ENCODE measurements around the gene NEDD9. TPM values are rescaled to one million over a fixed set of nuclear protein-coding genes. Genes with fewer than 3 reads are reported as not detected.

The NEDD9 gene
- total and polyA plus RNA-seq, 10 of the 15 experiments (the other 5 are each of a cell fraction or from before 2014, with no cell fraction given) = 4.9 to 92.6 (median 14.6) TPM

- TF ChIP-seq ZNF24 (IDR thresholded peaks at IDR 0.05) (no peak), YY1 (IDR thresholded peaks at IDR 0.05; ENCODE audit: low read depth, low read length) (peak; percentile 69; the same call in 1 of the 2 replicates), SRF (IDR thresholded peaks at IDR 0.05; ENCODE audit: low read depth in 2 of 2, low read length in 2 of 2) (no peak), HDAC6 (IDR thresholded peaks at IDR 0.05; ENCODE audit: unreplicated experiment) (no peak), CBX5 (IDR thresholded peaks at IDR 0.05; ENCODE audit: low read depth) (no peak), TARDBP (IDR thresholded peaks at IDR 0.05; ENCODE audit: borderline replicate concordance) (no peak), E4F1 (IDR thresholded peaks at IDR 0.05; ENCODE audit: borderline replicate concordance, partially characterized antibody) (no peak), MXI1 (IDR thresholded peaks at IDR 0.05; ENCODE audit: low read depth, low read length) (no peak), POLR2AphosphoS5 (IDR thresholded peaks at IDR 0.05; ENCODE audit: low read length) (no peak), BACH1 (IDR thresholded peaks at IDR 0.05; ENCODE audit: borderline replicate concordance) (no peak; the same call in 1 of the 2 replicates), CHD4 (IDR thresholded peaks at IDR 0.05) (no peak), CREB1 (IDR thresholded peaks at IDR 0.05; ENCODE audit: low read depth) (0 out of 2 replicates have a peak, but pooled peaks have one; percentile 40), IKZF2 (IDR thresholded peaks at IDR 0.05) (peak; percentile 70 to 71), ZBED1 (IDR thresholded peaks at IDR 0.05; ENCODE audit: borderline replicate concordance) (no peak), IKZF1 (conservative IDR thresholded peaks at IDR 0.05) (peak; percentile 61; the same call in 1 of the 2 replicates), MLLT1 (IDR thresholded peaks at IDR 0.05) (no peak), CHD2 (IDR thresholded peaks at IDR 0.05; ENCODE audit: borderline replicate concordance, low read depth, low read length) (no peak), WRNIP1 (IDR thresholded peaks at IDR 0.05; ENCODE audit: borderline replicate concordance, low read depth, low read length) (no peak), ATF7 (IDR thresholded peaks at IDR 0.05; ENCODE audit: low read depth) (peak; percentile 72)
- TF ChIP-seq, protein P1, sequence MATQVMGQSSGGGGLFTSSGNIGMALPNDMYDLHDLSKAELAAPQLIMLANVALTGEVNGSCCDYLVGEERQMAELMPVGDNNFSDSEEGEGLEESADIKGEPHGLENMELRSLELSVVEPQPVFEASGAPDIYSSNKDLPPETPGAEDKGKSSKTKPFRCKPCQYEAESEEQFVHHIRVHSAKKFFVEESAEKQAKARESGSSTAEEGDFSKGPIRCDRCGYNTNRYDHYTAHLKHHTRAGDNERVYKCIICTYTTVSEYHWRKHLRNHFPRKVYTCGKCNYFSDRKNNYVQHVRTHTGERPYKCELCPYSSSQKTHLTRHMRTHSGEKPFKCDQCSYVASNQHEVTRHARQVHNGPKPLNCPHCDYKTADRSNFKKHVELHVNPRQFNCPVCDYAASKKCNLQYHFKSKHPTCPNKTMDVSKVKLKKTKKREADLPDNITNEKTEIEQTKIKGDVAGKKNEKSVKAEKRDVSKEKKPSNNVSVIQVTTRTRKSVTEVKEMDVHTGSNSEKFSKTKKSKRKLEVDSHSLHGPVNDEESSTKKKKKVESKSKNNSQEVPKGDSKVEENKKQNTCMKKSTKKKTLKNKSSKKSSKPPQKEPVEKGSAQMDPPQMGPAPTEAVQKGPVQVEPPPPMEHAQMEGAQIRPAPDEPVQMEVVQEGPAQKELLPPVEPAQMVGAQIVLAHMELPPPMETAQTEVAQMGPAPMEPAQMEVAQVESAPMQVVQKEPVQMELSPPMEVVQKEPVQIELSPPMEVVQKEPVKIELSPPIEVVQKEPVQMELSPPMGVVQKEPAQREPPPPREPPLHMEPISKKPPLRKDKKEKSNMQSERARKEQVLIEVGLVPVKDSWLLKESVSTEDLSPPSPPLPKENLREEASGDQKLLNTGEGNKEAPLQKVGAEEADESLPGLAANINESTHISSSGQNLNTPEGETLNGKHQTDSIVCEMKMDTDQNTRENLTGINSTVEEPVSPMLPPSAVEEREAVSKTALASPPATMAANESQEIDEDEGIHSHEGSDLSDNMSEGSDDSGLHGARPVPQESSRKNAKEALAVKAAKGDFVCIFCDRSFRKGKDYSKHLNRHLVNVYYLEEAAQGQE (IDR thresholded peaks at IDR 0.05; ENCODE audit: low read depth, low read length) = no peak
- TF ChIP-seq, protein P2, sequence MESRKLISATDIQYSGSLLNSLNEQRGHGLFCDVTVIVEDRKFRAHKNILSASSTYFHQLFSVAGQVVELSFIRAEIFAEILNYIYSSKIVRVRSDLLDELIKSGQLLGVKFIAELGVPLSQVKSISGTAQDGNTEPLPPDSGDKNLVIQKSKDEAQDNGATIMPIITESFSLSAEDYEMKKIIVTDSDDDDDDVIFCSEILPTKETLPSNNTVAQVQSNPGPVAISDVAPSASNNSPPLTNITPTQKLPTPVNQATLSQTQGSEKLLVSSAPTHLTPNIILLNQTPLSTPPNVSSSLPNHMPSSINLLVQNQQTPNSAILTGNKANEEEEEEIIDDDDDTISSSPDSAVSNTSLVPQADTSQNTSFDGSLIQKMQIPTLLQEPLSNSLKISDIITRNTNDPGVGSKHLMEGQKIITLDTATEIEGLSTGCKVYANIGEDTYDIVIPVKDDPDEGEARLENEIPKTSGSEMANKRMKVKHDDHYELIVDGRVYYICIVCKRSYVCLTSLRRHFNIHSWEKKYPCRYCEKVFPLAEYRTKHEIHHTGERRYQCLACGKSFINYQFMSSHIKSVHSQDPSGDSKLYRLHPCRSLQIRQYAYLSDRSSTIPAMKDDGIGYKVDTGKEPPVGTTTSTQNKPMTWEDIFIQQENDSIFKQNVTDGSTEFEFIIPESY (IDR thresholded peaks at IDR 0.05) = no peak
Observed at GRCh38 chr6:11139051-11139960, 93.2 kb downstream of the NEDD9 start (continued).

All from GM12878 (cell line).